Articular chondrocyte of knee joint (primary cell): ENCODE results near the gene ATP6V1B1. TPM values are rescaled to one million over a fixed set of nuclear protein-coding genes. Genes with fewer than 3 reads are reported as not detected.

Experiments used
- small RNA-seq: library from RNA; depleted of rRNA; stranded (forward); fragments of <200 nt; gene quantifications from one replicate; pipeline ENCODE3, GENCODE V24; 2012
- total RNA-seq: library from RNA; depleted of rRNA; stranded (reverse); fragments of >200 nt; gene quantifications from 2 replicates; pipeline ENCODE4 v1.2.3, GENCODE V29; 2012

The ATP6V1B1 gene
- 0.39 TPM in 1 of 2 replicates, not detected in the other for total RNA-seq

DNA sequence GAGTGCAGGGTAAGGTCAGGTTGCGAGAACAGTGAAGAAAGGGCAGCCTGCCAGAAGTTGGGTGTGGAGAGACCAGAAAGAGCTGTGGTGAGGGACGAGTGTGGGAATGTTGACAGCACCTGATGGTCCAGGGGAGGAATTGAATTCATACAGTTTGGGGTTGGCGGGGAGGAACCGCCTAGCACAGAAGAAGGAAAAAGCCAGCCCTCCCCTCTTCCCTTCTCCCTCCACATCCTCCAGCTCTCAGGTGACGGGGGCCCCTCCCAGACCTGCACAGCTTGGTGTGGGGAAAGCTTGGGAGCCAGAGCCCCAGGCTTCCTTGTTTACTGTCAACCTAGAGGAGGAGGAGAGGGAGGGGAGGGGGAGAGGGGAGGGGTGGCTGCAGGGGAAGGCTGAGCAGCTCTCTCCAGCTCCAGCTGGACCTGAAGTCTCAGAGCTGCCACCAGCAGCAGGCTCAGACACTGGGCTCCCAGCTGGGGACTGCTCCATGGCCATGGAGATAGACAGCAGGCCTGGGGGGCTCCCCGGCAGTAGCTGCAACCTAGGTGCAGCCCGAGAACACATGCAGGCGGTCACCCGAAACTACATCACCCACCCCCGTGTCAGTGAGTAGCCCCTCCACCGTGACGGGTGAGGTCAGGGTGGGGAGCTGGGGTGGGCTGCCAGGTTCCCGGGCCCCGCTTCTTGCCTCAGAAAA lies at the start of gene ATP6V1B1:
Gene ATP6V1B1, plus strand, starts transcription at position 433 of the 697 bp plus-strand sequence. Its CDS starts 55 bp downstream, at position 488.

GRCh38 chr2:70978341-70979179 lies 42.9 kb downstream of the ATP6V1B1 start, which contains the start of gene ANKRD53:
Gene ANKRD53, plus strand, starts transcription at chr2:70978630. Its CDS starts 16 bp downstream, at chr2:70978646.

GRCh38 chr2:70994699-70995425 lies 59.2 kb downstream of the ATP6V1B1 start, which contains the start of gene TEX261:
Gene TEX261, minus strand, starts transcription at chr2:70994873. Its CDS starts 116 bp downstream, at chr2:70994757.

Small RNA genes lying within 50 kb of the gene (small RNA-seq; reads per million reads assigned to genes)
- gene RF02272 (not detected), gene RN7SL160P (not detected)

Other genes with a start within 250 kb of the ATP6V1B1 start
- under 0.01 TPM in 2 replicates for gene ADD2, start 167.7 kb upstream of the ATP6V1B1 start, total RNA-seq
- gene FIGLA, start 145.3 kb upstream of the ATP6V1B1 start, total RNA-seq: not detected in 2 replicates
- not detected in 2 replicates for gene CLEC4F, start 115.3 kb upstream of the ATP6V1B1 start, total RNA-seq
- not detected in 2 replicates for gene CD207, start 100.1 kb upstream of the ATP6V1B1 start, total RNA-seq
- 0.65 TPM in 2 replicates for gene VAX2, start 35.3 kb upstream of the ATP6V1B1 start, total RNA-seq
- 0.39 and 0.65 TPM in 2 replicates for gene ANKRD53, start 42.7 kb downstream of the ATP6V1B1 start, total RNA-seq
- 42.3 and 48.0 TPM in 2 replicates for gene TEX261, start 59.0 kb downstream of the ATP6V1B1 start, total RNA-seq
- 52.5 and 57.7 TPM in 2 replicates for gene NAGK, start 132.7 kb downstream of the ATP6V1B1 start, total RNA-seq
- 14.1 and 21.8 TPM in 2 replicates for gene MCEE, start 194.3 kb downstream of the ATP6V1B1 start, total RNA-seq
- gene MPHOSPH10, start 194.7 kb downstream of the ATP6V1B1 start, total RNA-seq: 20.5 and 20.9 TPM in 2 replicates